ENCODE data around the gene CD207.

Gene CD207

DNA sequence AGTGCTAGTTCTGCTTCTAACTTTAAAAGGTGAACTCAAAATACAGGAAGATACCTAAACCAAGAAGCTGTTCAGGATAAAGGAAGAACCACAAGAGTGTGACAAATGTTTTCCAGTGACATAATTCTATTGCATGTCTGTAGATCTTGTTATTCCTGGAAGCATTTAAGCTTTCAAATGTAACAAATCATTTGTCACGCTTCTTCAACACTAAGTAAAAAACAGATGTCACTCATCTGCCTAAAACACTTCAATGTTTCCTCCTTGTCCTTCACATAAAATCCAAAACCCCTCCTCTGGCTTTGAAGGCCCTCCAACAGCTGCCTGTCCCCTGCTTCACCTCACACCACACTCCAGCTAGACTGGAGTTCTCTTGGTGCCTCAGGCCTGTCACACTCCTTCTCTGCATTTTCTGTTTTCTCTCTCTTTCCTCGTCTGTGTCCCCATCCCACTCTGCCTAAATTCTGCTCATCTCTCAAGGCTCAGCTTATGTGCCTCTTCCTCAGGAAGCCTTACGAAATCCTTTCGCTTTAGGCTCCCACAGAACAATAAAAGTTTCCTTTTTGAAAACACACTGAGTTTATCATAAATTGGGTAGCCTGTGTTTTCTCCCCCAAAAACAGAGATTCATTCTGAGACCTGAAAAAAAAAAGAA, 8.8 kb downstream of the CD207 start:
- DNase-seq (ENCODE audit: low read depth): no peak
- in situ Hi-C loops (cut with HindIII; ENCODE audit: low sequenced_read_pairs): loop anchor here (5.0 kb wide), 1 partner anchor 35 kb away; no protein-coding TSS in a partner anchor
- TF ChIP-seq, protein P1, sequence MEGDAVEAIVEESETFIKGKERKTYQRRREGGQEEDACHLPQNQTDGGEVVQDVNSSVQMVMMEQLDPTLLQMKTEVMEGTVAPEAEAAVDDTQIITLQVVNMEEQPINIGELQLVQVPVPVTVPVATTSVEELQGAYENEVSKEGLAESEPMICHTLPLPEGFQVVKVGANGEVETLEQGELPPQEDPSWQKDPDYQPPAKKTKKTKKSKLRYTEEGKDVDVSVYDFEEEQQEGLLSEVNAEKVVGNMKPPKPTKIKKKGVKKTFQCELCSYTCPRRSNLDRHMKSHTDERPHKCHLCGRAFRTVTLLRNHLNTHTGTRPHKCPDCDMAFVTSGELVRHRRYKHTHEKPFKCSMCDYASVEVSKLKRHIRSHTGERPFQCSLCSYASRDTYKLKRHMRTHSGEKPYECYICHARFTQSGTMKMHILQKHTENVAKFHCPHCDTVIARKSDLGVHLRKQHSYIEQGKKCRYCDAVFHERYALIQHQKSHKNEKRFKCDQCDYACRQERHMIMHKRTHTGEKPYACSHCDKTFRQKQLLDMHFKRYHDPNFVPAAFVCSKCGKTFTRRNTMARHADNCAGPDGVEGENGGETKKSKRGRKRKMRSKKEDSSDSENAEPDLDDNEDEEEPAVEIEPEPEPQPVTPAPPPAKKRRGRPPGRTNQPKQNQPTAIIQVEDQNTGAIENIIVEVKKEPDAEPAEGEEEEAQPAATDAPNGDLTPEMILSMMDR (IDR thresholded peaks at IDR 0.05; ENCODE audit: low read depth, low read length, missing control alignments): no peak
- no peak overlapping the region for H3K4me3 ChIP-seq (ENCODE audit: low read depth, low read length)

DNA sequence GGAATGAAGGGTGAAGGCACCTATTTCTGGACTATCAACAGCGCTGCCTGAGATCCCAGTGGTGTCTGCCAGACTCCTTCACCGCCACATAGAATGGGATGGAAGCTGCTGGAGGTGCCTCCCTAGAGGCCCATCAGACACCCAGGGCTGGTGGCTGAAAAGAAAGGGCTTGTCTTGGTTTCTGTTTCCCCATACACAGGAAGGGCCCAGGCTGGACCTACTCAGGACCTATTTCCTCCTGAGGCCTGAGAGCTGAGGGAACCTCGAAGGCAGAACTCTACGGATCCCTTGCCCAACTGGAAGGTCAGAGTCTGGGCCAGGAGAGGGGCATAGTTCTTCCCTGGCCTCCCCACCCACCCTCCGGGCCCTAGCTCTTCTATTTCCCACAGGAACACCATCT, 12.4 kb downstream of the CD207 start:
- DNase-seq (ENCODE audit: low read depth): no peak
- no peak overlapping the region for H3K4me3 ChIP-seq (ENCODE audit: low read depth, low read length)
- TF ChIP-seq, protein P1 (IDR thresholded peaks at IDR 0.05; ENCODE audit: low read depth, low read length, missing control alignments): no peak
- in situ Hi-C loops (cut with HindIII; ENCODE audit: low sequenced_read_pairs): no loop called here

DNA sequence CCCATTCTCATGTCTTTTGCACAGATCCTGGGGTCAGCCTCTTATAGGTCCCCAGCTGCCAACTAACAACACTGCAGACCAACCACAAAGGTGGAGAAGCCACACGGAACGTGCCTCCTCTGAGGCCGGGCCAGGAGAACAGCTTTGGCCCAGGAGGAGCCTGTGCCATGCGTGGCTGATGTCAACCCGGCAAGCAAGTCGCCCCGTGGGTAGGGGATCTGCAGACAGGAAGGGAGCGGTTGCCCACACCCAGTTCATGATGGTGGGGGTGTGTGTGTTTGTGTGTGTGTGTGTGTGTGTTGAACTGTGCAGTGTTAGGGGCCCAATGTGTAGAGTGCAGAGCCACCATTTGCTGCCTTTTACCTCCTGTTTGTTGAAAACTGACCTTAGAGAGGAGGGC, 12.8 kb downstream of the CD207 start:
- H3K4me3 ChIP-seq (ENCODE audit: low read depth, low read length): no peak overlapping the region
- DNase-seq (ENCODE audit: low read depth): no peak
- in situ Hi-C loops (cut with HindIII; ENCODE audit: low sequenced_read_pairs): no loop called here
- TF ChIP-seq, protein P1 (IDR thresholded peaks at IDR 0.05; ENCODE audit: low read depth, low read length, missing control alignments): no peak

DNA sequence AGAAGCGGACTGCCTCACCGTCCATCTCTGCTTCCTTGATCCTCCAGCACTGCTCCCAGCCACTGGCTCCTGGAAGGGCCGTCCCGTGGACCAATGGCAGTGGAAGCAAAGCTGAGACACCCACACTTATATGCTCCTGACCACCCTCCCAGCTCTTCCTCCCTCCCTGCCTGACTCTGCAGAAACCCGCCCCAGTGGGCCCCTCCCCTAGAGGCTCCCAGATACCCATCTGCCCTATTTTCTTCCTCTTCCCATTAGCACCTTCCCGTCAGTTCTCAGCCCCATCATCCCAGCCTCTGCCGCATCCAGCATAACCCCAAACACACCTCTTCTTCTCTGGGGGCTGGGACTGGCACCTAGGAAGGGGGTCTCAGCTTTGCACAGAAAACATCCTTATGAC, 15.1 kb downstream of the CD207 start, which contains the start of gene CLEC4F:
Gene CLEC4F, minus strand, starts transcription at position 101 of the 400 bp plus-strand sequence. Its CDS starts 76 bp downstream, at position 25.
- TF ChIP-seq, protein P1 (IDR thresholded peaks at IDR 0.05; ENCODE audit: low read depth, low read length, missing control alignments): no peak
- in situ Hi-C loops (cut with HindIII; ENCODE audit: low sequenced_read_pairs): no loop called here
- H3K4me3 ChIP-seq (ENCODE audit: low read depth, low read length): no peak within 1 kb of the TSS
- no peak for DNase-seq (ENCODE audit: low read depth)

DNA sequence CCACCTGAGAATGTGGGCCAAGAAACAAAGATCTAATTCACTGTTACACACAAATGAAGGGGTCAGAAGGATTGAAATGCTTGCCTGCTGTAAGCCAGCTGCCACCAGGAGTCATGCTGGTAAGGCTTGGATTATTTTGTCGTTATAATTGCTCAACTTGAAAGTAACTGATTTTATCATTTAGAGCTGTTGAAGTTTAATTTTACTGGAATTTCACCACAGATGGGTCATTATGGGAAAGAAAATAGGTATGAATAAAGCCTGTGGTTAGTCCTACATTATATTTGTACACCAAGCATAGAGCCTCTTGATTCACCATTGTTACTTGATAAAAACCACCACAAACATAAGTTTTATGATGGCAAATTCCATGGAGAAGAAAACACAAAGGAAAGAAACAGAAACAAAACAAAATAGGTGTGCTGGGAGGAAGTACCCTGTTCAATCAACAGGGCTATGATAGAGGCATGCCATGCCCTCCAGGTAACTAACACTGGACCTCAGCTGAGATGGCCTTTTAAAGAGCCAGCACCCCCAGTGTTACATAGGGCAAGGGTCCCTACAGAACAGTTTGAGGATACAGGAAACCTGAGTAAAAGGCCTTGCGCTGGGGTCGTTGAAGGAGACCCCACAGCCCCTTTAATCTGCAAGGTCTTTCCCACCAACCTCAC, 18.2 kb downstream of the CD207 start:
- no peak for DNase-seq (ENCODE audit: low read depth)
- TF ChIP-seq, protein P1 (IDR thresholded peaks at IDR 0.05; ENCODE audit: low read depth, low read length, missing control alignments): no peak
- in situ Hi-C loops (cut with HindIII; ENCODE audit: low sequenced_read_pairs): no loop called here
- no peak overlapping the region for H3K4me3 ChIP-seq (ENCODE audit: low read depth, low read length)

DNA sequence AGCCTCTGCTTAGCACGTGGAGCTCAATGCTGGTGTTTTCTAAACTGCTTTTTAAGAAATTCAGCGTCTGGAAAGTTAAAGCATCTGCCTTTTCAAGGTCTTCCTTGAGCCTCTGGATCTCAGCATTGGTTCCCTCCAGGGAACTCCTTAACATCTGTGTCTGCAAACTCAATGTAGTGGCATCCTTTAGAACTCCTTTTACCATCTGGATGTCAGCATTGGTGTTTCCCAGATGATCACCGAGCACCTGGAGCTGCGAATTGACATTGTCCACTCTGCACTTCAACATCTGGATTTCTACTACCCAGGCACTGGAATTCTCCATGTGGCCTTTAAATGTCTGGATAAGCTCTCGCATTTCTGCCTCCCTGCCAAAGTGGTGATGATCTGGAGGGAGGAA, 18.9 kb downstream of the CD207 start:
- in situ Hi-C loops (cut with HindIII; ENCODE audit: low sequenced_read_pairs): no loop called here
- H3K4me3 ChIP-seq (ENCODE audit: low read depth, low read length): no peak overlapping the region
- TF ChIP-seq, protein P1 (IDR thresholded peaks at IDR 0.05; ENCODE audit: low read depth, low read length, missing control alignments): no peak
- DNase-seq (ENCODE audit: low read depth): no peak
